CD4-positive, CD25-positive, alpha-beta regulatory T cell (primary cell): ENCODE measurements around the gene PLXNA4. TPM values are rescaled to one million over a fixed set of nuclear protein-coding genes. Genes with fewer than 3 reads are reported as not detected.
"Not testable (repeated sequence)": the region's sequence is repeated elsewhere in the genome, so short reads cannot be mapped to it uniquely, and the experiment has no call there.

Source experiments
- ATAC-seq, 2 donors: fragments of 150-1000 bp; cut with Tn5 transposase; one replicate each; pipeline ENCODE4 v1.10.0; 2021; ENCODE audit warnings: low read depth in 2 of 2, moderate number of reproducible peaks in 2 of 2, moderate library complexity in 1 of 2
- DNase-seq, 3 donors: peaks; one replicate each; pipeline versions ENCODE4 v3.0.0 to v3.0.0-alpha.2; 2012 to 2022; ENCODE audit warnings: mixed read lengths in 1 of 3
- H3K27ac ChIP-seq: one replicate; pipeline ENCODE4 v1.7.0; 2013; ENCODE audit warnings: mild to moderate bottlenecking, low read length; ENCODE audit not compliant: insufficient read depth, poor library complexity, severe bottlenecking
- H3K27me3 ChIP-seq: one replicate; pipeline ENCODE4 v1.7.0; 2013; ENCODE audit warnings: low read length; ENCODE audit not compliant: control insufficient read depth, insufficient read depth
- H3K36me3 ChIP-seq: one replicate; pipeline ENCODE4 v1.7.0; 2013; ENCODE audit warnings: mild to moderate bottlenecking, low read length, moderate library complexity; ENCODE audit not compliant: control insufficient read depth, insufficient read depth
- H3K4me1 ChIP-seq: 2 replicates; pipeline ENCODE4 v1.7.0; 2013; ENCODE audit warnings: mild to moderate bottlenecking, low read length; ENCODE audit not compliant: insufficient read depth, control insufficient read depth, poor library complexity, severe bottlenecking
- H3K4me3 ChIP-seq: one replicate; pipeline ENCODE4 v1.7.0; 2013; ENCODE audit warnings: low read depth, mild to moderate bottlenecking, low read length, moderate library complexity
- H3K9me3 ChIP-seq, 2 experiments: 1 replicate in 1 of 2; 2 replicates in 1 of 2; pipeline ENCODE4 v1.7.0; 2013; ENCODE audit warnings: low read length in 2 of 2, mild to moderate bottlenecking in 1 of 2, moderate library complexity in 1 of 2; ENCODE audit not compliant: control insufficient read depth in 2 of 2
- H3K27ac Mint-ChIP-seq, 3 donors: one replicate each; pipeline ENCODE4 v1.8.0; 2020 to 2022; ENCODE audit warnings: mild to moderate bottlenecking in 3 of 3, mixed read lengths in 3 of 3, moderate library complexity in 2 of 3
- H3K27me3 Mint-ChIP-seq: one replicate; pipeline ENCODE4 v1.8.0; 2022; ENCODE audit warnings: mild to moderate bottlenecking, mixed read lengths
- H3K36me3 Mint-ChIP-seq: one replicate; pipeline ENCODE4 v1.8.0; 2020; ENCODE audit warnings: mixed read lengths
- H3K4me1 Mint-ChIP-seq, 4 donors: one replicate each; pipeline ENCODE4 v1.8.0; 2020 to 2022; ENCODE audit warnings: mixed read lengths in 4 of 4, mild to moderate bottlenecking in 1 of 4
- H3K4me3 Mint-ChIP-seq, 4 donors: one replicate each; pipeline ENCODE4 v1.8.0; 2020 to 2022; ENCODE audit warnings: mild to moderate bottlenecking in 4 of 4, mixed read lengths in 4 of 4, moderate library complexity in 3 of 4
- H3K9me3 Mint-ChIP-seq, 7 donors: one replicate each; pipeline ENCODE4 v1.8.0; 2020 to 2022; ENCODE audit warnings: mixed read lengths in 7 of 7, mild to moderate bottlenecking in 3 of 7, moderate library complexity in 2 of 7
- polyA plus RNA-seq, 4 donors: library from polyadenylated mRNA; unstranded; fragments of 300-500 nt; fragmentation: Illumina TruSeq; gene quantifications; one replicate each; pipeline ENCODE4 v1.2.3, GENCODE V29; 2021
- total RNA-seq: library from RNA; stranded (reverse); gene quantifications from one replicate; pipeline ENCODE4 v1.2.3, GENCODE V29; 2022

Gene PLXNA4
- total and polyA plus RNA-seq, 5 donors from 2014 or later = 0.27 TPM; not detected in 4

DNA sequence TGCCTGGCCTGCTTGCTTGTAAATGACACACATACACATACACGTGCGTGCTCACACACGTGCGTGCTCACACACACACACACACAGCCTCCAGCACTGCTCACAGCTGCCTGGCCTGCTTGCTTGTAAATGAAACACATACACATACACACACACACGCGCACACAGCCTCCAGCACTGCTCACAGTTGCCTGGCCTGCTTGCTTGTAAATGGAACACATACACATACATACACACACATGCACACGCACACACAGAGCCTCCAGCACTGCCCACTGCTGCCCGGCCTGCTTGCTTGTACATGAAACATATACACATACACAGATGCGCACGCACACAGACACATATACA lies 397.2 kb downstream of the PLXNA4 start:
- Mint-ChIP-seq H3K27ac (peak overlapping the region in 1 of 3 donors; percentile 81), H3K4me1 (no peaks in the 10 kb centered on the region), H3K27me3 (no peaks in the 10 kb centered on the region), H3K9me3 (no peaks in the 10 kb centered on the region), H3K36me3 (no peaks in the 10 kb centered on the region), H3K4me3 (no peak overlapping the region)
- Histone ChIP-seq H3K4me3 (no peak overlapping the region), H3K9me3 (no peaks in the 10 kb centered on the region), H3K36me3 (no peaks in the 10 kb centered on the region), H3K27ac (no peak overlapping the region), H3K27me3 (no peaks in the 10 kb centered on the region), H3K4me1 (no peaks in the 10 kb centered on the region)
- DNase-seq (no peak), ATAC-seq (no peak)

DNA sequence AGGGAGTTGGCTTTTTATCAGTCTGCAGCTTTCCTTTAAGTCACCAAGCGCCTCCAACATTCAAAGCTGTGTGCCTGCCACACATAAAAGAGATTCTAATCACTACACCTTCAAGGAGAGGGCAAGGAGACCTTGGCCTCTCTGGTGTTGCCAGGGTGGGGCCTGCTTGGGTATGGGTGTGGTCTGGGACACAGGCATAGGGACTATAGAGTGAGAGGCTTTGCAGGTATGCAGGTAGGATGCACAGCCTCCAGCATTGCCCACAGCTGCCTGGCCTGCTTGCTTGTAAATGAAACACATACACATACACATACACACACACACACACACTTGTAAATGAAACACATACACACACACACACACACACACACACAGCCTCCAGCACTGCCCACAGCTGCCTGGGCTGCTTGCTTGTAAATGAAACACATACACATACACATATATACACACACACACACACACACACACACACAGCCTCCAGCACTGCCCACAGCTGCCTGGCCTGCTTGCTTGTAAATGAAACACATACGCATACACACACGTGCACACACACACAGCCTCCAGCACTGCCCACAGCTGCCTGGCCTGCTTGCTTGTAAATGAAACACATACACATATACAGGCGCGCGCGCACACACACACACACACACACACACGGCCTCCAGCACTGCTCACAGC lies 397.7 kb downstream of the PLXNA4 start:
- not testable (repeated sequence) for H3K4me1 ChIP-seq, DNase-seq, ATAC-seq, H3K27ac Mint-ChIP-seq, H3K4me3 Mint-ChIP-seq, H3K36me3 Mint-ChIP-seq, H3K27me3 ChIP-seq, H3K9me3 Mint-ChIP-seq, H3K27me3 Mint-ChIP-seq, H3K27ac ChIP-seq, H3K4me3 ChIP-seq, H3K9me3 ChIP-seq, H3K36me3 ChIP-seq, H3K4me1 Mint-ChIP-seq

DNA sequence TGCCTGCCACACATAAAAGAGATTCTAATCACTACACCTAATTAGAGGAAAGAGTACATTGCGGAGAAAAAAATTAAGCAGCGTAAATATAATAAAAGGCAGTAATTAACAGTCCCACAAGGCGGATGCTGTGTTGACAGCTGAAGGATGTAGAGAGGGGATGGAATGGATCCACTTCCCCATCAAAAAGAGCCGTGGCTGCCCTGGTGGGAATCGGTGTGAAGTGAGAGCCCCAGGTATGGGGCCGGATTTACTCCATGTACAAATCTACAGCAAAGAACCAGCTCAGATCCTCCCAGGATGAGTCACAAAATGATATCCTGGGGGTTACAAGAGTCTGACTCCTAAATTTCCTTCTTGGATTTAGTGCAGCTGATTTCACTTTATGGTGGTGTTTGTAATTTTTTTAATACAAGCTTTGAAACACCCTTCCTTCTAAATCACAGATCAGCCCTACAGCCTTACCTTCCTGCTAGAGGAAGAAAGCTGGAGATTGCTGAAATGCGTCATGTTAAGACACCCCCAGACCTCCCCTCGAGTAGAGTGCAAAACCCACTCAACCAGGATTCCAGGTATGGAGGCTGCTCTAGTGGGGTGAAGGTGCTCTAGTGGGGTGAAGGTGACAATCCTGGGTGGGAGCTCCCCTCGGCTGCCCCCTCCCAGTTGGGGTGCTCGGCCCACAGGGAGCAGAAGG lies 398.4 kb downstream of the PLXNA4 start:
- Histone ChIP-seq H3K27me3 (no peaks in the 10 kb centered on the region), H3K4me3 (no peak overlapping the region), H3K4me1 (no peaks in the 10 kb centered on the region), H3K27ac (no peak overlapping the region), H3K36me3 (no peaks in the 10 kb centered on the region), H3K9me3 (no peaks in the 10 kb centered on the region)
- no peaks in the 10 kb centered on the region for H3K36me3 Mint-ChIP-seq
- no peaks in the 10 kb centered on the region for H3K27me3 Mint-ChIP-seq
- DNase-seq = no peak
- H3K4me1 Mint-ChIP-seq = no peaks in the 10 kb centered on the region
- no peak overlapping the region for H3K27ac Mint-ChIP-seq
- no peaks in the 10 kb centered on the region for H3K9me3 Mint-ChIP-seq
- H3K4me3 Mint-ChIP-seq = no peak overlapping the region
- ATAC-seq = no peak

DNA sequence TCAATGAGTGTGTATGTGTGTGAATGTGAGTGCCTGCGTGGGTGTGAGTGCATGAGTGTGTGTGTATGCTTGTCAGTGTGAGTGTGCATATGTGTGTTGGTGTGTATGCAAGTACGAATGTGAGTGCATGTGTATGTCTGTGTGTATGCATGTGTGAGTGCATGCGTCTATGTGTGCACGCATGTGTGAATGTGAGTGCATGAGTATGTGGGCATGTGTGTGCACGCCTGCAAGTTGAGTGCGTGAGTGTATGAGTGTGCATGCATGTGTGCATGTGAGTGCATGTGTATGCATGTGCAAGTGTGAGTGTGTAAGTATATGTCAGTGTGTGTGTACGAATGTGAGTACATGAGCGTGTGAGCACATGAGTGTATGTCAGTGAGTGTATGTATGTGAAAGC lies 399.6 kb downstream of the PLXNA4 start:
- no peaks in the 10 kb centered on the region for H3K27me3 Mint-ChIP-seq
- H3K27ac ChIP-seq = no peak overlapping the region
- H3K27ac Mint-ChIP-seq = no peak overlapping the region
- H3K4me1 Mint-ChIP-seq = no peaks in the 10 kb centered on the region
- H3K4me1 ChIP-seq = no peaks in the 10 kb centered on the region
- ATAC-seq (no peak), DNase-seq (no peak)
- H3K4me3 ChIP-seq = no peak overlapping the region
- H3K9me3 ChIP-seq = no peaks in the 10 kb centered on the region
- H3K36me3 Mint-ChIP-seq = no peaks in the 10 kb centered on the region
- no peak overlapping the region for H3K4me3 Mint-ChIP-seq
- H3K27me3 ChIP-seq = no peaks in the 10 kb centered on the region
- no peaks in the 10 kb centered on the region for H3K36me3 ChIP-seq
- no peaks in the 10 kb centered on the region for H3K9me3 Mint-ChIP-seq

DNA sequence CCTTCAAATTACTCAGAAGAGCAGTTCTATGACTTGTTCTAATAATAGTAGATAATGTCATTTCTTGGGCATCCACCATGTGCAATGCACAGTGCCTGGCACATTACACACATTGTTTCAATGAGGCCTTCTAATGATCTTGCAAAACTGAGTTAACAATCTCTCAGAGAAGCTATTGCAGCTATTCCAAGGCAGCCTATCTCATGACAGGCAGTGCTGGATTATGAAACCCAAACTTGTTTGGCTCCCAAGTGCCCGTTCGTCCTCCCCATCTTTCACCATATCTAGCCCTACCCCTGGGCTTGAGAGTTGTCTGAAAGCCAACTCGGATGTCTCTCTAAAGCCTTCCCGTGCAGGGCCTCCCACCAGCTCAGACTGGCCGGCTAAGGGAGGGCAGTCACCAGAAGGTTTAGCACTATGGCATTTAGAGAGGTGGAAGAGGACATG lies 405.1 kb downstream of the PLXNA4 start:
- Mint-ChIP-seq H3K36me3 (no peaks in the 10 kb centered on the region), H3K27me3 (peaks cover 8% of the 10 kb centered on the region), H3K4me3 (no peak overlapping the region), H3K9me3 (no peaks in the 10 kb centered on the region), H3K4me1 (no peaks in the 10 kb centered on the region), H3K27ac (no peak overlapping the region)
- Histone ChIP-seq H3K4me3 (no peak overlapping the region), H3K27ac (no peak overlapping the region), H3K4me1 (no peaks in the 10 kb centered on the region), H3K36me3 (no peaks in the 10 kb centered on the region), H3K9me3 (no peaks in the 10 kb centered on the region), H3K27me3 (no peaks in the 10 kb centered on the region)
- ATAC-seq = no peak
- DNase-seq = no peak

DNA sequence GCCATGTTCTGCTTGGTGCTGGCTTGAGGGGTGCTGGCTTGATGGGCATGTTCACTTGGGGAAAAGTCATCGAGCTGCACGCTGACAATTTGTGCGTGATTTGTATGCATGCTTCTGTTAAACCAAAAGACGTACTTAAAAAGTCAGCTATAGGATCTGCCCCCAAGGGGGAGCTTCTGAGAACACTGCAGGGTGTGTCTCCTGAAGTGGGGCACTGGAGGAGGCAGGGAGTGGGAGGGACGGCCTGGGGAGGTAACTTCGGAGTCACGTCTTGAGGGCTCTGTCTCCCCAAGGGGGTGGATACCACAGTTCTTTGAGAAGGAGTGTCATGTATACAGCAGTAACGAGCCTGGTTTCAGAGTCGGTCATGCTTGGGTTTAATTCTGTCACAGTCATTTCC lies 406.5 kb downstream of the PLXNA4 start:
- no peaks in the 10 kb centered on the region for H3K36me3 Mint-ChIP-seq
- no peak overlapping the region for H3K4me3 ChIP-seq
- no peaks in the 10 kb centered on the region for H3K36me3 ChIP-seq
- H3K27ac ChIP-seq = no peak overlapping the region
- peaks cover 15% of the 10 kb centered on the region for H3K27me3 Mint-ChIP-seq
- H3K9me3 Mint-ChIP-seq = no peaks in the 10 kb centered on the region
- no peak for ATAC-seq
- no peak overlapping the region for H3K4me3 Mint-ChIP-seq
- DNase-seq = no peak
- no peak overlapping the region for H3K27ac Mint-ChIP-seq
- H3K4me1 Mint-ChIP-seq = no peaks in the 10 kb centered on the region
- H3K4me1 ChIP-seq = no peaks in the 10 kb centered on the region
- no peaks in the 10 kb centered on the region for H3K27me3 ChIP-seq
- H3K9me3 ChIP-seq = no peaks in the 10 kb centered on the region

DNA sequence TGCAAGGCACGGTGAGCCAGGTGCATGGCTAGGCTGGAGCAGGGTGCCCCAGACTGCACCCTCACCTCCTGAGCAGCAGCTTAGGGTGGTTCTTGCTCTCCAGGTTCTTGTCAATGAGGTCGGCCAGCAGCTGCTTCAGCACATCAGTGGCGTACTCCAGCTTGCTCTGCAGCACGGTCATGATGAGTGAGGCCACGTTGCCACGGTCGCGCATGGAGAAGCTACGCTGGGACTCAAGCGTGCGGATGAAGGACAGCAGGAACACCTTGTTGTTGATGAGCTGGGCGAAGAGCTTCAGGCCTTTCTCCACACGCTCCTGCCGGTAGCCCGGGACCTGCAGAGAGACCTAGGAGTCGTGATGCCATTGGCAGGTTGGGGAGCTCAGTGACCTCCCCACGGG lies 408.0 kb downstream of the PLXNA4 start:
- Histone ChIP-seq H3K4me3 (no peak overlapping the region), H3K36me3 (no peaks in the 10 kb centered on the region), H3K9me3 (no peaks in the 10 kb centered on the region), H3K27ac (no peak overlapping the region), H3K27me3 (no peaks in the 10 kb centered on the region), H3K4me1 (no peaks in the 10 kb centered on the region)
- ATAC-seq = no peak
- Mint-ChIP-seq H3K27ac (no peak overlapping the region), H3K4me3 (no peak overlapping the region), H3K36me3 (no peaks in the 10 kb centered on the region), H3K27me3 (peaks cover 15% of the 10 kb centered on the region), H3K9me3 (no peaks in the 10 kb centered on the region), H3K4me1 (no peaks in the 10 kb centered on the region)
- no peak for DNase-seq

DNA sequence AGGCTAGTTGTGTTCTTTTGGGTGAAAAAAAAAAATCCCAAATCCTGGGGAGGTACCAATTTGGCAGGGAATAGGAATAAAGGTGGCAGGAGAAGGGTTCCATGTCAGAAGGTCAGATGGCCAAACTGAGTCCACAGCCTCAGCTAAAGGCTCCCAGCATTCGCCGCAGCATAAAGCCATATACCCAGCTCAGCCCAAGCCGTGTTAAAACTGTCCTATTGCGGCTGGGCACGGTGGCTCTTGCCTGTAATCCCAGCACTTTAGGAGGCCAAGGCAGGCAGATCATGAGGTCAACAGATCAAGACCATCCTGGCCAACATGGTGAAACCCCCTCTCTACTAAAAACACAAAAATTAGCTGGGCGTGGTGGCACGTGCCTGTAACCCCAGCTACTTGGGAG lies 410.6 kb downstream of the PLXNA4 start:
- ATAC-seq, H3K4me1 Mint-ChIP-seq: not testable (repeated sequence)

More for the DNA sequence above, 410.6 kb downstream of the PLXNA4 start:
- not testable (repeated sequence) for H3K36me3 ChIP-seq, H3K4me3 Mint-ChIP-seq, H3K27me3 ChIP-seq, H3K27ac ChIP-seq, H3K4me1 ChIP-seq, DNase-seq, H3K36me3 Mint-ChIP-seq, H3K9me3 Mint-ChIP-seq, H3K9me3 ChIP-seq, H3K4me3 ChIP-seq, H3K27ac Mint-ChIP-seq
- H3K27me3 Mint-ChIP-seq = peaks cover 11% of the 10 kb centered on the region
